Measurements from ENCODE around the gene ANKRD6.
A peak's percentile ranks its signal among the peaks of the same experiment; 100 is the strongest.
"Not testable (repeated sequence)": the region's sequence is repeated elsewhere in the genome, so short reads cannot be mapped to it uniquely, and the experiment has no call there.

Gene ANKRD6

GRCh38 chr6:89636412-89636811 is 203.5 kb downstream of the ANKRD6 start:
- not testable (repeated sequence) for FAIRE-seq; DNase-seq (ENCODE audit: extremely low spot score, insufficient read length, low read depth)

- FAIRE-seq (no peak), DNase-seq (ENCODE audit: extremely low spot score, insufficient read length, low read depth) (no peak)
Measured at GRCh38 chr6:89637960-89638319, 205.0 kb downstream of the ANKRD6 start.

- peak; percentile 93 for FAIRE-seq
Measured at GRCh38 chr6:89638320-89639195, 205.6 kb downstream of the ANKRD6 start, which contains the start of gene LYRM2. LYRM2 (minus strand) TSS chr6:89638747; CDS start chr6:89638716, 31 bp downstream.

GRCh38 chr6:89640804-89641203 is 207.9 kb downstream of the ANKRD6 start:
- DNase-seq (ENCODE audit: extremely low spot score, insufficient read length, low read depth) (no peak), FAIRE-seq (no peak)

More at GRCh38 chr6:89638320-89639195, 205.6 kb downstream of the ANKRD6 start, which contains the start of gene LYRM2:
- peak; percentile 82 for DNase-seq (ENCODE audit: extremely low spot score, insufficient read length, low read depth)

- DNase-seq (ENCODE audit: extremely low spot score, insufficient read length, low read depth); FAIRE-seq: not testable (repeated sequence)
Measured at GRCh38 chr6:89641581-89641980, 208.6 kb downstream of the ANKRD6 start.

GRCh38 chr6:89642956-89643355 is 210.0 kb downstream of the ANKRD6 start:
- FAIRE-seq (no peak), DNase-seq (ENCODE audit: extremely low spot score, insufficient read length, low read depth) (no peak)

GRCh38 chr6:89643406-89643805 is 210.5 kb downstream of the ANKRD6 start:
- no peak for FAIRE-seq
- DNase-seq (ENCODE audit: extremely low spot score, insufficient read length, low read depth), result no peak

GRCh38 chr6:89644864-89645263 is 211.9 kb downstream of the ANKRD6 start:
- FAIRE-seq (no peak), DNase-seq (ENCODE audit: extremely low spot score, insufficient read length, low read depth) (no peak)

- FAIRE-seq (no peak), DNase-seq (ENCODE audit: extremely low spot score, insufficient read length, low read depth) (no peak)
Measured at GRCh38 chr6:89649682-89650081, 216.7 kb downstream of the ANKRD6 start.

- FAIRE-seq (no peak), DNase-seq (ENCODE audit: extremely low spot score, insufficient read length, low read depth) (no peak)
Measured at GRCh38 chr6:89650579-89650978, 217.6 kb downstream of the ANKRD6 start.

- DNase-seq (ENCODE audit: extremely low spot score, insufficient read length, low read depth), result no peak
- FAIRE-seq, result no peak
Measured at GRCh38 chr6:89655122-89655521, 222.2 kb downstream of the ANKRD6 start.

GRCh38 chr6:89657445-89658158 is 224.7 kb downstream of the ANKRD6 start:
- DNase-seq (ENCODE audit: extremely low spot score, insufficient read length, low read depth) (no peak), FAIRE-seq (no peak)

- no peak for DNase-seq (ENCODE audit: extremely low spot score, insufficient read length, low read depth)
Measured at GRCh38 chr6:89660981-89661380, 228.0 kb downstream of the ANKRD6 start.

GRCh38 chr6:89661559-89661958 is 228.6 kb downstream of the ANKRD6 start:
- no peak for DNase-seq (ENCODE audit: extremely low spot score, insufficient read length, low read depth)
- no peak for FAIRE-seq

More at GRCh38 chr6:89660981-89661380, 228.0 kb downstream of the ANKRD6 start:
- FAIRE-seq, result peak; percentile 18

- no peak for DNase-seq (ENCODE audit: extremely low spot score, insufficient read length, low read depth)
- FAIRE-seq, result no peak
Measured at GRCh38 chr6:89662659-89663223, 229.8 kb downstream of the ANKRD6 start.

- FAIRE-seq, result no peak
- no peak for DNase-seq (ENCODE audit: extremely low spot score, insufficient read length, low read depth)
Measured at GRCh38 chr6:89667872-89668556, 235.1 kb downstream of the ANKRD6 start.

GRCh38 chr6:89669002-89669401 is 236.1 kb downstream of the ANKRD6 start:
- DNase-seq (ENCODE audit: extremely low spot score, insufficient read length, low read depth) (no peak), FAIRE-seq (no peak)

GRCh38 chr6:89670935-89671565 is 238.1 kb downstream of the ANKRD6 start:
- FAIRE-seq (no peak), DNase-seq (ENCODE audit: extremely low spot score, insufficient read length, low read depth) (no peak)

- FAIRE-seq (no peak), DNase-seq (ENCODE audit: extremely low spot score, insufficient read length, low read depth) (no peak)
Measured at GRCh38 chr6:89675949-89676748, 243.2 kb downstream of the ANKRD6 start.

All from GM18507 (cell line).